ENCODE results near the gene C1orf232.

GRCh38 chr1:26122988-26123973 is 45.5 kb downstream of the C1orf232 start:
- no peak for TF ChIP-seq SUZ12 (IDR thresholded peaks at IDR 0.05; ENCODE audit: low read length)
- TF ChIP-seq, protein P1, sequence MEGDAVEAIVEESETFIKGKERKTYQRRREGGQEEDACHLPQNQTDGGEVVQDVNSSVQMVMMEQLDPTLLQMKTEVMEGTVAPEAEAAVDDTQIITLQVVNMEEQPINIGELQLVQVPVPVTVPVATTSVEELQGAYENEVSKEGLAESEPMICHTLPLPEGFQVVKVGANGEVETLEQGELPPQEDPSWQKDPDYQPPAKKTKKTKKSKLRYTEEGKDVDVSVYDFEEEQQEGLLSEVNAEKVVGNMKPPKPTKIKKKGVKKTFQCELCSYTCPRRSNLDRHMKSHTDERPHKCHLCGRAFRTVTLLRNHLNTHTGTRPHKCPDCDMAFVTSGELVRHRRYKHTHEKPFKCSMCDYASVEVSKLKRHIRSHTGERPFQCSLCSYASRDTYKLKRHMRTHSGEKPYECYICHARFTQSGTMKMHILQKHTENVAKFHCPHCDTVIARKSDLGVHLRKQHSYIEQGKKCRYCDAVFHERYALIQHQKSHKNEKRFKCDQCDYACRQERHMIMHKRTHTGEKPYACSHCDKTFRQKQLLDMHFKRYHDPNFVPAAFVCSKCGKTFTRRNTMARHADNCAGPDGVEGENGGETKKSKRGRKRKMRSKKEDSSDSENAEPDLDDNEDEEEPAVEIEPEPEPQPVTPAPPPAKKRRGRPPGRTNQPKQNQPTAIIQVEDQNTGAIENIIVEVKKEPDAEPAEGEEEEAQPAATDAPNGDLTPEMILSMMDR (IDR thresholded peaks at IDR 0.05; ENCODE audit: control extremely low read depth in 1 of 3, insufficient read depth in 1 of 3, low read depth in 1 of 3, low read length in 3 of 3) = no peak
- TF ChIP-seq ASH2L (IDR thresholded peaks at IDR 0.05; ENCODE audit: low read length) = no peak
- TF ChIP-seq POLR2A (IDR thresholded peaks at IDR 0.05; ENCODE audit: control extremely low read depth in 1 of 2, low read depth in 2 of 2, low read length in 2 of 2) = no peak
- TF ChIP-seq TAF1 (IDR thresholded peaks at IDR 0.05; ENCODE audit: low read depth, low read length) = no peak
- TF ChIP-seq, protein P2, sequence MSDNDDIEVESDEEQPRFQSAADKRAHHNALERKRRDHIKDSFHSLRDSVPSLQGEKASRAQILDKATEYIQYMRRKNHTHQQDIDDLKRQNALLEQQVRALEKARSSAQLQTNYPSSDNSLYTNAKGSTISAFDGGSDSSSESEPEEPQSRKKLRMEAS (IDR thresholded peaks at IDR 0.05) = no peak
- TF ChIP-seq JUN (IDR thresholded peaks at IDR 0.05; ENCODE audit: low read depth, low read length) = no peak
- TF ChIP-seq CEBPB (IDR thresholded peaks at IDR 0.05; ENCODE audit: low read depth, low read length) = no peak

Measured in H1 (cell line).